Sigmoid colon (tissue), 7 donors: ENCODE results near the gene STAT2. TPM values are rescaled to one million over a fixed set of nuclear protein-coding genes. Genes with fewer than 3 reads are reported as not detected.

ENCODE experiments used
- DNase-seq: peaks from one replicate; pipeline ENCODE4 v3.0.0-alpha.2; 2019
- H3K27ac ChIP-seq, 4 donors: fragments of 200-600 bp; sonication (generic); one replicate each; pipeline ENCODE4 v1.5.1; 2016 to 2019; ENCODE audit warnings: mild to moderate bottlenecking in 1 of 4
- H3K27me3 ChIP-seq, 3 donors: fragments of 200-600 bp; sonication (generic); one replicate each; pipeline ENCODE4 v1.5.1; 2019; ENCODE audit warnings: mild to moderate bottlenecking in 1 of 3
- H3K36me3 ChIP-seq, 4 donors: fragments of 200-600 bp; sonication (generic); one replicate each; pipeline ENCODE4 v1.5.1; 2016 to 2019
- H3K4me1 ChIP-seq, 4 donors: fragments of 200-600 bp; sonication (generic); one replicate each; pipeline ENCODE4 v1.5.1; 2017 to 2019
- H3K4me3 ChIP-seq, 4 donors: fragments of 200-600 bp; sonication (generic); one replicate each; pipeline ENCODE4 v1.5.1; 2017 to 2019; ENCODE audit warnings: mild to moderate bottlenecking in 2 of 4, moderate library complexity in 1 of 4
- H3K9me3 ChIP-seq, 4 donors: fragments of 200-600 bp in 3 of 4; sonication (generic) in 3 of 4; one replicate each; pipeline versions ENCODE4 v1.5.1 to v1.6.1; 2013 to 2019
- EP300 ChIP-seq, 4 donors: sonication (generic); formaldehyde crosslinking; IDR thresholded peaks; one replicate each; pipeline ENCODE4 v1.6.1; 2017; ENCODE audit warnings: antibody characterized with exemption in 4 of 4
- POLR2A ChIP-seq, 2 donors: fragments of 450-650 bp; IDR thresholded peaks; one replicate each; pipeline ENCODE4 v1.6.1; 2016; ENCODE audit warnings: antibody characterized with exemption in 2 of 2, mild to moderate bottlenecking in 2 of 2, moderate library complexity in 2 of 2
- POLR2AphosphoS5 ChIP-seq, 4 donors: sonication (generic); formaldehyde crosslinking; IDR thresholded peaks; one replicate each; pipeline ENCODE4 v1.6.1; 2017; ENCODE audit warnings: antibody characterized with exemption in 4 of 4
- WGBS, 2 donors: extraction: QIAGEN DNeasy Blood & Tissue Kit; methylation state at CpG; one replicate each; pipeline ENCODE4 v1.1.7; 2013; 5-methylcytosine and 5-hydroxymethylcytosine counted together
- intact Hi-C: fragments of 100-400 bp; cut with DNase I; formaldehyde crosslinking; loops from one replicate; pipeline ENCODE4 v1.15.1; 2023
- polyA plus RNA-seq, 3 donors: library from polyadenylated mRNA; stranded (reverse); fragments of 200-250 nt; gene quantifications; one replicate each; pipeline ENCODE4 v1.2.3, GENCODE V29; 2013
- total RNA-seq, 4 donors: library from RNA; depleted of rRNA; stranded (reverse); fragments of >200 nt; gene quantifications; one replicate each; pipeline ENCODE4 v1.1.0, GENCODE V29; 2016
- TF ChIP-seq, protein P1 (sequence below), 4 experiments: fragments of 450-650 bp in 3 of 4; fragments of 200-600 bp in 1 of 4; IDR thresholded peaks; one replicate each; pipeline ENCODE4 v1.5.1; 2016 to 2019; ENCODE audit warnings: antibody characterized with exemption in 4 of 4, mild to moderate bottlenecking in 3 of 4, moderate library complexity in 2 of 4
- donor health status: healthy with polysubstance abuse.
- donor health status: Bipolar disorder and iron deficiency.
- donor health status: healthy.

The STAT2 gene
- total and polyA plus RNA-seq, 7 donors: 15.0 to 160 (median 73.6) TPM

- Histone ChIP-seq H3K4me3 (no peak within 1 kb of the TSS), H3K4me1 (peaks cover 0 to 22% (median 18%) of the 10 kb centered on the region in 4 donors), H3K9me3 (no peaks in the 10 kb centered on the region), H3K36me3 (no peaks in the 10 kb centered on the region), H3K27ac (no peak within 1 kb of the TSS), H3K27me3 (no peaks in the 10 kb centered on the region)
- WGBS, 2 donors: 92 to 94% methylated on average over 10 of the region's 10 CpGs
- peak; percentile 34 for DNase-seq
- intact Hi-C loops: no loop called here
- TF ChIP-seq EP300 (IDR thresholded peaks at IDR 0.05) (no peak), POLR2AphosphoS5 (IDR thresholded peaks at IDR 0.05) (no peak), POLR2A (IDR thresholded peaks at IDR 0.05) (no peak)
- TF ChIP-seq, protein P1, sequence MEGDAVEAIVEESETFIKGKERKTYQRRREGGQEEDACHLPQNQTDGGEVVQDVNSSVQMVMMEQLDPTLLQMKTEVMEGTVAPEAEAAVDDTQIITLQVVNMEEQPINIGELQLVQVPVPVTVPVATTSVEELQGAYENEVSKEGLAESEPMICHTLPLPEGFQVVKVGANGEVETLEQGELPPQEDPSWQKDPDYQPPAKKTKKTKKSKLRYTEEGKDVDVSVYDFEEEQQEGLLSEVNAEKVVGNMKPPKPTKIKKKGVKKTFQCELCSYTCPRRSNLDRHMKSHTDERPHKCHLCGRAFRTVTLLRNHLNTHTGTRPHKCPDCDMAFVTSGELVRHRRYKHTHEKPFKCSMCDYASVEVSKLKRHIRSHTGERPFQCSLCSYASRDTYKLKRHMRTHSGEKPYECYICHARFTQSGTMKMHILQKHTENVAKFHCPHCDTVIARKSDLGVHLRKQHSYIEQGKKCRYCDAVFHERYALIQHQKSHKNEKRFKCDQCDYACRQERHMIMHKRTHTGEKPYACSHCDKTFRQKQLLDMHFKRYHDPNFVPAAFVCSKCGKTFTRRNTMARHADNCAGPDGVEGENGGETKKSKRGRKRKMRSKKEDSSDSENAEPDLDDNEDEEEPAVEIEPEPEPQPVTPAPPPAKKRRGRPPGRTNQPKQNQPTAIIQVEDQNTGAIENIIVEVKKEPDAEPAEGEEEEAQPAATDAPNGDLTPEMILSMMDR (IDR thresholded peaks at IDR 0.05): no peak
Observed at GRCh38 chr12:56362130-56363059, 2.5 kb upstream of the STAT2 start, which contains the start of gene APOF. APOF (minus strand) TSS chr12:56362857; CDS start chr12:56362745, 112 bp downstream.

DNA sequence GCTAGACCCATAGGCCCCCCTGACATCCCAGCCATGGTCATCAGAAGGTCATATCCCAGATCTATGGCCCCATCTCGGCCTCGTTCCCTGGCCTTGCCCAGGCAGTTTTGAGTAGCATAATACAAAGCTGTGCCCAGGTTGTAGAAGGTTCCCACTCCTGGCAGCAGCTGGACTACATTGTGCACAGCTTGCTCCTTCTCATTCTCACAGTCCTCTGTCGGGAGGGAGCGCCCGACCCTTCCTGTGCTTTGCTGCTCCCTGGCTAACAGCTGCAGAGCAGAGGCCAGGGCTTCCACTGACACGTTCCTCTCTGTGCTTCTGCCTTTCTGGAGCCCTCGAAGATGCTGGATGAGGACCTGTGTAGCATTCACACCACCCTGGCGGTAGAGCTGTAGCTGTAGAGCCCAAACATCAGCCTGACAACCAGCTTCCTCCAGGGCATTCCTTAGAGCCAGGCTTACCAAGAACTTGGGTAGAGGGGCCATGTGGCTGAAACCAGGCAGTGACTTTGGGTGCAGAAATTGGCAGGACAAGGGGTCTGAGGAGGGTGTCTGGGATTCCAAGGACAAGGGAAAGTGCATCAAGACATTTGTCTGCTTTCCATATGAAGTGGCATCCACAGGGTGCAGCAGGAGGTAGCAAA lies 1.7 kb upstream of the STAT2 start:
- Histone ChIP-seq H3K36me3 (peaks cover 0 to under 1% (median 0%) of the 10 kb centered on the region in 4 donors), H3K9me3 (no peaks in the 10 kb centered on the region), H3K4me3 (no peak overlapping the region), H3K27me3 (no peaks in the 10 kb centered on the region), H3K27ac (no peak overlapping the region), H3K4me1 (peaks cover 0 to 23% (median 18%) of the 10 kb centered on the region in 4 donors)
- peak; percentile 59 for DNase-seq
- TF ChIP-seq POLR2AphosphoS5 (IDR thresholded peaks at IDR 0.05): no peak
- no peak for TF ChIP-seq EP300 (IDR thresholded peaks at IDR 0.05)
- no peak for TF ChIP-seq POLR2A (IDR thresholded peaks at IDR 0.05)
- TF ChIP-seq, protein P1 (IDR thresholded peaks at IDR 0.05): no peak
- WGBS, 2 donors: 86 to 90% methylated on average over 8 of the region's 8 CpGs
- intact Hi-C loops: loop anchor here (2.0 kb wide), 1 partner anchor 103 kb away; no protein-coding TSS in a partner anchor

GRCh38 chr12:56358836-56359532 lies 923 bp downstream of the STAT2 start:
- Histone ChIP-seq H3K27me3 (no peaks in the 10 kb centered on the region), H3K36me3 (peaks cover 17 to 27% (median 21%) of the 10 kb centered on the region in 4 donors), H3K4me3 (peak overlapping the region; percentile 64 to 91 (median 78)), H3K27ac (peak overlapping the region; percentile 88 to 92 (median 90)), H3K9me3 (no peaks in the 10 kb centered on the region), H3K4me1 (peaks cover 0 to 23% (median 18%) of the 10 kb centered on the region in 4 donors)
- 9 to 30% methylated on average over 1 of the region's 1 CpG for WGBS, 2 donors
- intact Hi-C loops: no loop called here
- DNase-seq: peak; percentile 66
- TF ChIP-seq, protein P1 (IDR thresholded peaks at IDR 0.05): no peak
- peak in 1 of 2 donors; percentile 35 for TF ChIP-seq POLR2A (IDR thresholded peaks at IDR 0.05)
- no peak for TF ChIP-seq EP300 (IDR thresholded peaks at IDR 0.05)
- peak in 2 of 4 donors; percentile 58 to 65 for TF ChIP-seq POLR2AphosphoS5 (IDR thresholded peaks at IDR 0.05)

GRCh38 chr12:56351325-56351724 lies 8.6 kb downstream of the STAT2 start:
- Histone ChIP-seq H3K4me1 (no peaks in the 10 kb centered on the region), H3K27ac (no peak overlapping the region), H3K9me3 (no peaks in the 10 kb centered on the region), H3K27me3 (no peaks in the 10 kb centered on the region), H3K4me3 (no peak overlapping the region), H3K36me3 (peaks cover 46 to 99% (median 79%) of the 10 kb centered on the region in 4 donors)
- intact Hi-C loops: no loop called here
- 94 to 99% methylated on average over 2 of the region's 2 CpGs for WGBS, 2 donors
- no peak for DNase-seq
- TF ChIP-seq, protein P1 (IDR thresholded peaks at IDR 0.05): no peak
- TF ChIP-seq EP300 (IDR thresholded peaks at IDR 0.05) (no peak), POLR2A (IDR thresholded peaks at IDR 0.05) (no peak), POLR2AphosphoS5 (IDR thresholded peaks at IDR 0.05) (no peak)
